Measurements from ENCODE around the gene MET.
"Not testable (repeated sequence)": the region's sequence is repeated elsewhere in the genome, so short reads cannot be mapped to it uniquely, and the experiment has no call there.

MET gene

DNA sequence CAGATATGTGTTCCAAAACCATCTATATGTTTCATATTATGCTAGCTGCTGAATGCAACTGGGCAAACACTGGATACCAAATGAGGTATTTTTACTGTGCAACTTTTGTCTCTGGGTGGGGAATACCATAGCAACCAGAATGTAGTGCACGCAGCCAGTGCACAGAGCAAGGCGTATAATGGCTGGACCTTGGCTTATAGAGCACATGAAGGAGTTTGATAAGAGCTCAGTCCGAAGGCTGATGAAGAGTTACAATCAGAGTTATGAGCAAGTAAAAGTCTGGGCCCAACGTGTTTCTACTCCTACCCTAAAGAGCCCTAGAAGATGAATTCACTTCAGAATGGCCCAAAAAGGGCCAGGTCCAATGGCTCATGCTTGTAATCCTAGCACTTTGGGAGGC is 82.2 kb downstream of the MET start:
- DNase-seq = no peak

GRCh38 chr7:116757283-116757682 is 85.3 kb downstream of the MET start:
- DNase-seq = no peak

DNA sequence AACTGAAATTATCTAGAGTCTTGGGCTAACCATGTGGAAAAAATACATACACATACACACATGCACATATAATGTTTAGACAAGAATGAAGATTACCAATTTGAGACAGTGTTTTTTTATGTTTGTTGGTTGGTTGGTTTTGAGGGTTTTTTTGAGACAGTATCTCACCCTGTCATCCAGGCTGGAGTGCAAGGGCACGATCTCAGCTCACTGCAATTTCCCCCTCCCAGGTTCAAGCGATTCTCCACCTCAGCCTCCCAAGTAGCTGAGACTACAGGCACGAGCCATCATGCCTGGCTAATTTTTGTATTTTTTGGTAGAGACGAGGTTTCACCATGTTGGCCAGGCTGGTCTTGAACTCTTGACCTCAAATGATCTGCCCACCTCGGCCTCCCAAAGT is 87.6 kb downstream of the MET start:
- DNase-seq = not testable (repeated sequence)

DNA sequence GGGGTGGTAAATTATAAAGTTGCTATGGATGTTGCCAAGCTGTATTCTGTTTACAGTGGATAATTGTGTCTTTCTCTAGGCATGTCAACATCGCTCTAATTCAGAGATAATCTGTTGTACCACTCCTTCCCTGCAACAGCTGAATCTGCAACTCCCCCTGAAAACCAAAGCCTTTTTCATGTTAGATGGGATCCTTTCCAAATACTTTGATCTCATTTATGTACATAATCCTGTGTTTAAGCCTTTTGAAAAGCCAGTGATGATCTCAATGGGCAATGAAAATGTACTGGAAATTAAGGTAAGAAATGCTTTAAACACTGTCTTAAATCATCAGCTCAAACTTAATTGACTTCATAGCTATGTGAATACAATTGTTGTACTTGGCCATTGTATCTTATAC is 91.0 kb downstream of the MET start:
- no peak for DNase-seq

DNA sequence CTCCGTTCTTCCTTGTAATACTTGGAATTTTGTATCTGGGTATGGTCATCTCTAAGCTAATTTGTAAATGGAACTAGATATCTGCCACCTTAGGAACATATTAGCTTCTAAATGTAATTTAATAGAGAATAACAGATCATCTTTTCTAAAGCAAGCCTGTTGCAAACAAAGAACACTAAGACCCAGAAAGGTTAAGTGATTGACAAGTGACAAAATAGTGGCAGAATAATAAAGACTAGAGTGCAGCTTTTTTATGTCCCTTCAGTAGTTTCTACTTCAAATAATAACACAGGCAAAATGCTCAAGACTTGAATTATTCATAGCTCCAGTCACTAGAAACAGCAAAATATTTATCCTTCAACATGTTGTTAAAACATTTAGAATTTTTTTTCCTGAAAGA is 91.7 kb downstream of the MET start:
- DNase-seq = no peak

- no peak for DNase-seq
These were observed 94.9 kb downstream of the MET start for GRCh38 chr7:116766881-116767280.

- DNase-seq = no peak
These were observed 97.5 kb downstream of the MET start for GRCh38 chr7:116769546-116769945.

DNA sequence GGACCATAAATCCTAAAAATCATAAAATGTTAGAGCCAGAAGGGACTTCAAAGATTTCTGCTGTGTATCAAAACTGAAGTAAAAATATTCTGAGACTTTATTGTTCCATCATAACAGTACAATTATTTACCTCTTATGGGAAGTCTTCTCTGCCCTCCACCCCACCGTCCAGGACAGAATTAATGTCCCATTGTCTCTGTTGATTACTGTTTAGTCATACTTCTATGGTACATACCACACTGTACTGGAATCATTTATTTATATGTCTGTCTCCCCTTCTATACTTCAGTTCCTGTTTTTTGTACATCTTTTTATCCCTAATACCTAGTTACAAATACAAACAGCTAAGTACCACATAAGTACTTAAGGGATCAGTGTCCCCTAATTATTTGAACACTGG is 98.9 kb downstream of the MET start:
- no peak for DNase-seq

- no peak for DNase-seq
These were observed 99.6 kb downstream of the MET start for GRCh38 chr7:116771640-116772039.

DNA sequence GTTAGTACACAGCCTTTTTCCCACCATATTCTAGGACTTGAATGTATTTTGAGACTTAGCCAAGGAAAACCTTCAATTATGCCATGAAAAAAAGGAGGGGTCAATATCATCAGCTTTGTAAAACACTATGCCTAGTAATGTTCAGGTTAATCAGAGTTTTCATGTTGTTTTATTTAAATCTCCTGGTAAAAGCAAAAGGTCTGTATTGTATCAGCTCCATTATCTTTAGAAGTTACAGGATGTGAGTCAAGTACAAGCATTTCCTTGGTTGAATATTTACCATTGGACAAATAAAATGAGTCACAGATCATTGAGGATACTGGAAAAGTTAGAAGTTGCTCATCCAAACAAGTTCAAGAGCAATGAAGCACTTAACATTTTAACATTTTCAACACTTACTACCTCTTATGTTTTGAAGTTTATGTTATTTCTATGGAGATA is 100.4 kb downstream of the MET start:
- no peak for DNase-seq

DNA sequence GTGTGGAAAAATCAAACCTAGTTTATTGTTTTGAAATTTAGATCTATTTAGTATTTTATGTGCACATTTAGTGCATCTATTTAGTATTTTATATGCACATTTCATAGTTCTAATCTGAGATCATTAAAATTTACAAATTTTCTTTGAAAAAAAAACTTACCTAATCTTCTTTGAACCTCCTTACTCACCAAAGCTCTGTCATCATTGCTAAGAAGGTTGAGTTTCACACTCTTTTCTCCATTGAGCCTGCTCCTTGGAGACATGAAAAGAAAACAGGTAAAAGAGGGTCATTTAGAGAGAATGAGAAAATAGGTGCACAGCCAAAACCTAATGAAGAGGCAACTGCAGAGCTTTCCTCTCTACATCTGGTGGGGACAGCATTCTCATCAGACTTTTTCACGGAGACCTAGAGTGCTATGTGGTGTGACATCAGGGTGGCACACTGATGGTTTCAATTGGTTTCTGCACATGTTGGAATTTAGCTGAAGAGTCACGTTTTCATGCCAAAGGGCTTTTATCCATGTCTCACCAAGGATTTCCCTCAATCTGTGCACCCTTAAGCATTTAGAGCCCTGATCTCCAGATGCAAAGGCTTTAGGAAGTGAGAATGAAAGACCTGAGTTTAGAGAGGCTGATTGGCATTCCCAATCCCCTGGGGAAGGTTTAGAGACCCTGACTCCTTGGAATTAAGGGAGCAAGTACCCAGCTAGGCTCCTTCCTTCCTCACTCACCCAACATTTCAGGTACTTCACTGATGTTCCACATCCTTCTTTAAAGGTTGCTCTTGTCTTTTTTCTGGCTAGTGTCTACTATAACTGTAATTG is 101.1 kb downstream of the MET start:
- no peak for DNase-seq

- no peak for DNase-seq
These were observed 104.0 kb downstream of the MET start for GRCh38 chr7:116776046-116776445.

DNA sequence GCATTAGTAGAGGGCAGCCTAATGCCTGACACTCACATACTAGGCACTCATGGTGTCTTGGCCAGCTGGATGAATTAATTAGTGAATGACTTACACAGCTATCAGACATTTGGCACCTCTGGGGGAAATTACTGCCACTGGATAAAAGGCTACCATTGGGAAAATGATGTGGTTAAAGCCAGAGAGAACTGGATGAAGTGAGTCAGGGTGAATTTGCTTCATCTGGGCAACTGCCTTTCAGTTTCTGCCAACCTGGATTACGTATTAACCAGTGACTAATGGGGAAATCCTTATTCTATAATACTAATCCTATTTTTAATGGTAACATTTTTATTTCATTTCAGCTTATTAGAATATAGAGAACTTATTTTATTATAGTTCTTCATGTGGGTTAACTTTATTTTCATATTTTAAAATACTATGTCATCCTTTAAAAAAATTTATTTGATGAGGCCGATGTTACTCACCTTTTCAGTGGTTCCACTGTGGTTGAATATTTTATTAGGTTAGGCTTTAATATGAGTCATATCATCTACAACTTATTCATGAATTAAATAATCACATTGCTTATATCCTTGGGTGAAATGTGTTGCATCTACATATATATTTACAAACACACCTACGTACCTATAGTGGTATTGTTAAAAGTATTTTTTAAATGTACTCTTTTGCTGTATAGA is 104.8 kb downstream of the MET start:
- no peak for DNase-seq

GRCh38 chr7:116777651-116778281 is 105.8 kb downstream of the MET start:
- DNase-seq = no peak

DNA sequence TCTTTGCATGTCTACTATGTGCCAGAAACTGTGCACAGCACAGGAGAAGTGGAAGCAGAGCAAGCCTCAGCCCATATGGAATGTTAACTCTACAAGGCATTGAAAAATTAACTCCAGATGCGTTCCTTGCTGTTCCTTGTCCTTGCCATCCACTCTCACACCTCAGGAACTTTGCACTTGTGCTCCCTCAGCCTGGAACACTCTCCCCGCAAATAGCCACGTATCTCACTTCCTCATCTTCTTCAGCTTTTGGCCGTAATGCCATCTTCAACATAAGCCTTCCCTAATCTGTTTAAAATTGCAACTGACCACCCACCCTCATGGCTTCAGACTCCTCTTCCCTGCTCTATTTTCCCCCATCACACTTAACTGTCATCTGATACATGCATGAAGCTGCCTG is 107.2 kb downstream of the MET start:
- no peak for DNase-seq

GRCh38 chr7:116779931-116780330 is 107.9 kb downstream of the MET start:
- no peak for DNase-seq

DNA sequence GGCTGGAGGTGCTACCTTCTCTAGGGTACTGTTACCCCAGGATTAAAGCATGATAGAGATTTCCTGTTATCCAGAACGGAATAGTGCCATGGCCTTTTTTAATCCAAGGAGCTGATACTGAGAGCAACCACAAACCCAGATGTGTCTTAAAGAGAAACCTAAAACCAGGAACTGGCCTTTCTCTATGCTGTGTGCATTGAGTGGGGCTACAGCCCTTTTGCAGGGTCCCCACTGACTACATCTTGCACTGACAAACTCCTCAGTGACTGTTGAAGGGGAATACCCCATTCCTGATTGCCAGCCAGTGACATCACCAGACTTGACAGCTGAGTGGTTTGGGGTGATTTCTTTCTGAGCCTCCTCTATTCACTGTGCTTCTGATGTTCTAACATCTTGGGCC is 108.5 kb downstream of the MET start:
- no peak for DNase-seq

GRCh38 chr7:116780966-116781365 is 109.0 kb downstream of the MET start:
- DNase-seq = no peak

DNA sequence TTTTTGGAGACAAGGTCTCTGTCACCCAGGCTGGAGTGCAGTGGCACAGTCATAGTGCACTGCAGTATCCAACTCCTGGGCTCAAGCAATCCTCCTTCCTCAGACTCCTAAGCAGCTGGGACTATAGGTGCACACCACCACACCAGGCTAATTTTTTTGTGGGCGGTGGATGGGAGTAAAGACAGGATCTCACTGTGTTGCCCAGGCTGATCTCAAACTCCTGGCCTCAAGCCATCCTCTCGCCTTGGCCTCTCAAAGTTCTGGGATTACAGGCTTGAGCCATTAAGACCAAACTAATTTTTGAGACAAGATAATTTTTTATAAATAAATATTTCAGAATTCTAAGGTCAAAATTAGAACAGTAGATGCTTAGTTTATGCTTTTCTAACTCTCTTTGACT is 109.6 kb downstream of the MET start:
- no peak for DNase-seq

DNA sequence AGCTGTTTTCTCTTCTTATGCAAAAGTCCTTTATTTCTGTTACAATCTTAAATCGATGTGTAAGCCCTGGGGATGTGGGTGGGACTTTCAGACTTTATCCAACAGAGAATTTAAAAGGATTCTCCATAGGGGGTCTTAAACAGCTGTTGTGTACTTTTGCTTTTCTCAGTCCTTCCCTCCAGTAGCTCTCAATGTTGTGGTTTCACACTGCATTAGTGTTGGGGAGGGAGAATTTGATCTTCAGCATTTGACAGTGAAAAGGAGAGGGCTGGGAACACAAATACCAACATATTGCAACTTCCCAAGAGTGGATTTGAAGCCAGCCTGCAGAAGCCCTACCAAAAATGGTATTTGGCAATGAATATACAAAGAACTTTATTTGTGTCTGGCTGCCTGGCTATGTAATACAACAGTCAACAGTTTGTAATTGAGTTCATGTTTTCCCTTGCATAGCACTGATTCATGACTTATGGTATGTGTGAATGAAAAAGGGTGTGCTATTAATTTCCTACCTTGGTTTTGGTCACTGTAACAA is 110.2 kb downstream of the MET start:
- DNase-seq = no peak

DNA sequence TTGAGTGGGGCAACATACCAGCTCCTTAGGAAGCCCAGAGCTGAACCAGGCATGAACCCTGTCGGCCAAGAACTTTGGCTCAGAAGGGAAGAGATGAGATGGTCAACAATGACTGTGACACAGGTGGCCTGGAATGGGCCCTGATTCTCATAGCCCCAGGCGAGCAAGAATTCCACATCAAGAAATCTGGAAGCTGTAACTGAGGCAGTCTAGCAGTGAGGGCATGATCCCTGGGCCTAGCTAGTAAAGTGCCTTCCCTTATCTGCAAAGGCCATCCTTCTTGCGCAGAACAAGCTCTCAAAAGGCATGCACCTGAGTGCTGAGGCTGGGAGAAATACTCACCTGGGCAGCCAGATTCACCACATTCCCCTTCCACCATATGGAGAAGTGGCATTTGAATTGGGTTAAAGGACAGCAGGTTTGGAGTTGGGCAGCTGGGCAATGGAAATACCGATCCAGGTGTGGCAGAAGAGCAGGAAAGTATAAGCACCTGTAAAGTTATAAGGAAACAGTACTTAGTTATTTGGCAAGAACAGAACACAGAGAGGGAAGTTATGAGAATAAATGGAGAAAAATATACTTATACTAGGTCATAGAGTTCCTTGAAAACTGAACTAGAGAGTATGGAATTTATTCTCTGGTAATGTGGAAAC is 111.8 kb downstream of the MET start:
- no peak for DNase-seq

DNA sequence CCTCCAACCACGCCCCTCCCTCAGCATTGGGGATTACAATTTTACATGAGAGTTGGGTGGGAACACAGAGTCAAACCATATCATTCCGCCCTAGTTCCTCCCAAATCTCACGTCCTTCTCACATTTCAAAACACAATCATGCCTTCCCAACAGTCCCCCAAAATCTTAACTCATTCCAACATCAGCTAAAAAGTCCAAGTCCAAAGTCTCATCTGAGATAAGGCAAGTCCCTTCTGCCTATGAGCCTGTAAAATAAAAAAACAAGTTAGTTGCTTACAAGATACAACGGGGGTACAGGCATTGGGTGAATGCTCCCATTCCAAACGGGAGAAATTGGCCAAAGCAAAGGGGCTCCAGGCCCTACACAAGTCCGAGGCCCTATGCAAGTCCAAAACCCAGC is 112.7 kb downstream of the MET start:
- no peak for DNase-seq

GRCh38 chr7:116785843-116786242 is 113.8 kb downstream of the MET start:
- DNase-seq = no peak

All from CD4-positive, alpha-beta T cell treated with Interleukin-4 for 4 hours (primary cell).